ENCODE results near the gene DDX59. TPM values are rescaled to one million over a fixed set of nuclear protein-coding genes. Genes with fewer than 3 reads are reported as not detected.

The DDX59 gene
- total and polyA plus RNA-seq, 8 donors = 12.1 to 23.9 (median 21.0) TPM

- intact Hi-C loops (cut with DNase I; ENCODE audit: low total_unique reads) = no loop called here
- Histone ChIP-seq H3K9me3 (no peaks in the 10 kb centered on the region), H3K4me3 (no peak overlapping the region), H3K27me3 (no peaks in the 10 kb centered on the region), H3K36me3 (peaks cover 0 to 5% (median 2%) of the 10 kb centered on the region in 4 donors), H3K4me1 (peaks cover 10 to 36% (median 23%) of the 10 kb centered on the region in 4 donors), H3K27ac (peak overlapping the region in 1 of 5 donors; percentile 99)
- WGBS, 5 donors = 91 to 95% (median 93%) methylated on average over 5 of the region's 5 CpGs
- TF ChIP-seq EP300 (IDR thresholded peaks at IDR 0.05) (no peak), POLR2AphosphoS5 (IDR thresholded peaks at IDR 0.05) (no peak), POLR2A (IDR thresholded peaks at IDR 0.05) (no peak)
- TF ChIP-seq, protein P1, sequence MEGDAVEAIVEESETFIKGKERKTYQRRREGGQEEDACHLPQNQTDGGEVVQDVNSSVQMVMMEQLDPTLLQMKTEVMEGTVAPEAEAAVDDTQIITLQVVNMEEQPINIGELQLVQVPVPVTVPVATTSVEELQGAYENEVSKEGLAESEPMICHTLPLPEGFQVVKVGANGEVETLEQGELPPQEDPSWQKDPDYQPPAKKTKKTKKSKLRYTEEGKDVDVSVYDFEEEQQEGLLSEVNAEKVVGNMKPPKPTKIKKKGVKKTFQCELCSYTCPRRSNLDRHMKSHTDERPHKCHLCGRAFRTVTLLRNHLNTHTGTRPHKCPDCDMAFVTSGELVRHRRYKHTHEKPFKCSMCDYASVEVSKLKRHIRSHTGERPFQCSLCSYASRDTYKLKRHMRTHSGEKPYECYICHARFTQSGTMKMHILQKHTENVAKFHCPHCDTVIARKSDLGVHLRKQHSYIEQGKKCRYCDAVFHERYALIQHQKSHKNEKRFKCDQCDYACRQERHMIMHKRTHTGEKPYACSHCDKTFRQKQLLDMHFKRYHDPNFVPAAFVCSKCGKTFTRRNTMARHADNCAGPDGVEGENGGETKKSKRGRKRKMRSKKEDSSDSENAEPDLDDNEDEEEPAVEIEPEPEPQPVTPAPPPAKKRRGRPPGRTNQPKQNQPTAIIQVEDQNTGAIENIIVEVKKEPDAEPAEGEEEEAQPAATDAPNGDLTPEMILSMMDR (IDR thresholded peaks at IDR 0.05) = no peak
- DNase-seq = no peak
Measured at GRCh38 chr1:200671235-200671786, 1.6 kb upstream of the DDX59 start.

DNA sequence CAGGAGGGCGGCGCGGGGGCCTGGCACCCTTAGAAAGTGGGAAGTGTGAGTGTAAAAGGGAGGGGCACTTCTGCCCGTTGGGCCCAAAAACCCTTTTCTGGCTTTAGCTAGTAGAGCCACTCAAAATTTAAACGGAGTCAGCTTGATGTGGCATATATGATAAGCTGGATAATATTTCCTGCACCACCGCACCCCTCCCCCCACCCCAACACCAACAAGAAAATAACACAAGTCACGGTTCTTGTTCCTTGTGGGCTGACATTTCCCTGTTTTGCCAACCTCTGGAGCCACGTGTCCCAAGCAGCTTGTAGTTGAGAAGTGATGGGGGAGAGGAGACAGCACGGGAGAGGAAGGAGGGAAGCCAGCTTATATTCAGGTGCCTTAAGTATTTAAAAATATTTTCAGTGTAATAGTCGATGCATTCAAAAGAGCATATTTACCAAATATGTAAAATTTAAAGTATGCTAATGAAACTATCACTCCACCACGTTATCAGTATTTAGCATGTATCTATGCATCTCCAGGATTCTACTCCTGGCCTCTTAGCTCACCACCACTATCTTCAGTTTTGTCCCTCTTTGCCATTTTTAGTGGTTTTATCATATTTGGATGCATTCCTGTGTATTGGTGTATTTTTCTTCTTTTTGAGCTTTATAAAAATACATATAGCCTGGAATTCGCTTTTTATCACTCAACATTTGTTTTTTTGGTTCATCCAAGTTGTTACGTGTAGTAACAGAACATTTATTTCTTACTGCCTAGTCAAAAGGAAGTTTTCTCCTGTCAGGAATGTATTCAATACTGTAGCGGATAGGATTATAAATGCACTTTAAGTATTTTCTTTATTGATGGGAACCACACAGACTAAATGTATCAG, 773 bp upstream of the DDX59 start:
- WGBS, 5 donors = 12 to 15% (median 13%) methylated on average over 14 of the region's 14 CpGs
- H3K27me3 ChIP-seq = no peaks in the 10 kb centered on the region
- DNase-seq = peak; percentile 34 to 86
- TF ChIP-seq POLR2AphosphoS5 (IDR thresholded peaks at IDR 0.05) (no peak), POLR2A (IDR thresholded peaks at IDR 0.05) (no peak)
- TF ChIP-seq, protein P1 (IDR thresholded peaks at IDR 0.05) = no peak
- no peaks in the 10 kb centered on the region for H3K9me3 ChIP-seq
- H3K27ac ChIP-seq = peak overlapping the region; percentile 87 to 100 (median 98)
- intact Hi-C loops (cut with DNase I; ENCODE audit: low total_unique reads) = no loop called here
- H3K4me1 ChIP-seq = peaks cover 10 to 43% (median 26%) of the 10 kb centered on the region in 4 donors
- peaks cover 0 to 12% (median 8%) of the 10 kb centered on the region in 4 donors for H3K36me3 ChIP-seq
- H3K4me3 ChIP-seq = peak overlapping the region; percentile 54 to 73 (median 64)

GRCh38 chr1:200668514-200669313, 993 bp downstream of the DDX59 start:
- Histone ChIP-seq H3K9me3 (no peaks in the 10 kb centered on the region), H3K27me3 (no peaks in the 10 kb centered on the region), H3K4me3 (peak overlapping the region; percentile 54 to 73 (median 64)), H3K27ac (peak overlapping the region; percentile 96 to 100 (median 99)), H3K36me3 (peaks cover 4 to 28% (median 23%) of the 10 kb centered on the region in 4 donors), H3K4me1 (peaks cover 10 to 51% (median 33%) of the 10 kb centered on the region in 4 donors)
- TF ChIP-seq POLR2A (IDR thresholded peaks at IDR 0.05) (no peak), POLR2AphosphoS5 (IDR thresholded peaks at IDR 0.05) (no peak)
- DNase-seq = peak in 1 of 2 donors; percentile 21
- 25 to 32% (median 28%) methylated on average over 7 of the region's 7 CpGs for WGBS, 5 donors
- intact Hi-C loops (cut with DNase I; ENCODE audit: low total_unique reads) = no loop called here

DNA sequence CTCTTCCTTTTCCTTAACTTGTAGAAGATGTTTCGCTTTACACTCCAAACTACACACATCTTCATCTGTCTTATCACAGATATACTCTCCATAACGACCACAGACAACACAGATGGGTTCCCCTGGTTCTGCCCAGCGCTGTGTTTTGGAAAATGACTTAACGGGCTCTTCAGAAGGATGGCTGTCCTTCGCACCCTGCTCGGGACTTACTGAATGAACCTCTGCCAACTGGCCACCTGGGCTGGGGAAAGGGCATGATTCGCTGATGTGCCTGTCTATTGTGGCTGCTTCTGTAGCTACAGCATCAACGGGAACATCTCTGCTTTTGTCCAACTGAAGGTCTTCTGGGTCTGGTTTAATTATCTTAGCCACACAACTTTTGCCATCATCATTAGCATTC, 3.4 kb downstream of the DDX59 start:
- no peak for TF ChIP-seq POLR2A (IDR thresholded peaks at IDR 0.05)
- no peak for TF ChIP-seq POLR2AphosphoS5 (IDR thresholded peaks at IDR 0.05)
- TF ChIP-seq, protein P1 (IDR thresholded peaks at IDR 0.05) = no peak
- TF ChIP-seq EP300 (IDR thresholded peaks at IDR 0.05) = no peak
- Histone ChIP-seq H3K27me3 (no peaks in the 10 kb centered on the region), H3K4me3 (no peak overlapping the region), H3K9me3 (no peaks in the 10 kb centered on the region), H3K4me1 (peaks cover 10 to 55% (median 32%) of the 10 kb centered on the region in 4 donors), H3K36me3 (peaks cover 23 to 52% (median 47%) of the 10 kb centered on the region in 4 donors), H3K27ac (peak overlapping the region in 3 of 5 donors; percentile 15 to 42 (median 31))
- intact Hi-C loops (cut with DNase I; ENCODE audit: low total_unique reads) = no loop called here
- DNase-seq = peak in 1 of 2 donors; percentile 8
- 69 to 84% (median 82%) methylated on average over 8 of the region's 8 CpGs for WGBS, 5 donors

Data from stomach (tissue), 9 donors.